Psoas muscle (tissue), 8 donors: Measurements from ENCODE around the gene MSH3. TPM values are rescaled to one million over a fixed set of nuclear protein-coding genes. Genes with fewer than 3 reads are reported as not detected.
A peak's percentile ranks its signal among the peaks of the same experiment; 100 is the strongest.

Experiments used
- ATAC-seq, 4 donors: fragments of 200-7000 bp; cut with Tn5 transposase; one replicate each; pipeline ENCODE4 v1.9.1; 2020; ENCODE audit warnings: moderate library complexity in 3 of 4, mild to moderate bottlenecking in 2 of 4
- DNase-seq, 2 donors: peaks; one replicate each; pipeline ENCODE4 v3.0.0-alpha.2; 2020
- H3K27ac ChIP-seq: fragments of 200-600 bp; one replicate; pipeline ENCODE4 v1.8.0; 2022
- H3K27me3 ChIP-seq, 3 donors: fragments of 200-600 bp in 1 of 3; one replicate each; pipeline versions ENCODE4 v1.6.1 to v1.8.0; 2013 to 2022; ENCODE audit warnings: low read length in 2 of 3, mild to moderate bottlenecking in 2 of 3, moderate library complexity in 1 of 3; ENCODE audit not compliant: insufficient read depth in 3 of 3
- H3K36me3 ChIP-seq, 2 donors: fragments of 200-600 bp in 1 of 2; one replicate each; pipeline versions ENCODE4 v1.6.1 to v1.8.0; 2013 to 2022; ENCODE audit warnings: low read depth in 1 of 2, mild to moderate bottlenecking in 1 of 2, moderate library complexity in 1 of 2; ENCODE audit not compliant: insufficient read depth in 1 of 2
- H3K4me1 ChIP-seq: fragments of 200-600 bp; one replicate; pipeline ENCODE4 v1.8.0; 2022
- H3K4me3 ChIP-seq: fragments of 200-600 bp; one replicate; pipeline ENCODE4 v1.8.0; 2022; ENCODE audit warnings: mild to moderate bottlenecking
- H3K9me3 ChIP-seq: fragments of 200-600 bp; one replicate; pipeline ENCODE4 v1.8.0; 2022
- WGBS, 3 donors: extraction: QIAGEN DNeasy Blood & Tissue Kit; methylation state at CpG; one replicate each; pipeline versions ENCODE4 v1.1.6 to v1.1.7; 2013; 5-methylcytosine and 5-hydroxymethylcytosine counted together
- intact Hi-C, 2 donors: fragments of 100-400 bp; cut with DNase I; formaldehyde crosslinking; loops; one replicate each; pipeline versions ENCODE4 v1.11.0 to v1.14.2; 2022
- polyA plus RNA-seq, 3 donors: library from polyadenylated mRNA; stranded (reverse); fragments of 200-250 nt; gene quantifications; one replicate each; pipeline ENCODE4 v1.2.3, GENCODE V29; 2013
- total RNA-seq, 4 donors: library from RNA; stranded (reverse); fragmentation: NEBNext Ultra II Directional in 2 of 4; extraction: Animal tissue kit (Norgen Biotek cat#: 25700) in 2 of 4; gene quantifications; one replicate each; pipeline versions ENCODE4 v1.2.1 to v1.2.4, GENCODE V29; 2021 to 2023
- TF ChIP-seq, protein P1 (sequence below): fragments of 200-600 bp; IDR thresholded peaks from one replicate; pipeline ENCODE4 v1.8.0; 2022; ENCODE audit warnings: antibody characterized with exemption
- donor health status: healthy with polysubstance abuse.
- donor health status: DM: no; HTN: no; CAD: no; lungs with moderate emphysema.
- donor health status: Bipolar disorder and iron deficiency.
- donor health status: healthy.
- donor health status: DM: yes; HTN: yes; CAD: no.
- donor health status: DM: no; HTN: no; CAD: no.
- donor health status: DM: no; HTN: no; CAD: no.
- donor health status: DM: yes; HTN: yes; CAD: no.

Gene MSH3
- total and polyA plus RNA-seq, 7 donors, result 2.8 to 12.6 (median 5.8) TPM

GRCh38 chr5:80756292-80756691, 101.8 kb downstream of the MSH3 start:
- 86 to 95% (median 88%) methylated on average over 1 of the region's 1 CpG for WGBS, 3 donors
- H3K27ac ChIP-seq, result no peak overlapping the region
- no peaks in the 10 kb centered on the region for H3K4me1 ChIP-seq
- H3K9me3 ChIP-seq, result no peaks in the 10 kb centered on the region
- intact Hi-C loops, result no loop called here
- ATAC-seq (no peak), DNase-seq (no peak)
- H3K36me3 ChIP-seq, result peaks cover 0 to under 1% of the 10 kb centered on the region in 2 donors
- no peaks in the 10 kb centered on the region for H3K27me3 ChIP-seq
- TF ChIP-seq, protein P1, sequence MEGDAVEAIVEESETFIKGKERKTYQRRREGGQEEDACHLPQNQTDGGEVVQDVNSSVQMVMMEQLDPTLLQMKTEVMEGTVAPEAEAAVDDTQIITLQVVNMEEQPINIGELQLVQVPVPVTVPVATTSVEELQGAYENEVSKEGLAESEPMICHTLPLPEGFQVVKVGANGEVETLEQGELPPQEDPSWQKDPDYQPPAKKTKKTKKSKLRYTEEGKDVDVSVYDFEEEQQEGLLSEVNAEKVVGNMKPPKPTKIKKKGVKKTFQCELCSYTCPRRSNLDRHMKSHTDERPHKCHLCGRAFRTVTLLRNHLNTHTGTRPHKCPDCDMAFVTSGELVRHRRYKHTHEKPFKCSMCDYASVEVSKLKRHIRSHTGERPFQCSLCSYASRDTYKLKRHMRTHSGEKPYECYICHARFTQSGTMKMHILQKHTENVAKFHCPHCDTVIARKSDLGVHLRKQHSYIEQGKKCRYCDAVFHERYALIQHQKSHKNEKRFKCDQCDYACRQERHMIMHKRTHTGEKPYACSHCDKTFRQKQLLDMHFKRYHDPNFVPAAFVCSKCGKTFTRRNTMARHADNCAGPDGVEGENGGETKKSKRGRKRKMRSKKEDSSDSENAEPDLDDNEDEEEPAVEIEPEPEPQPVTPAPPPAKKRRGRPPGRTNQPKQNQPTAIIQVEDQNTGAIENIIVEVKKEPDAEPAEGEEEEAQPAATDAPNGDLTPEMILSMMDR, result no peak
- H3K4me3 ChIP-seq, result no peak overlapping the region

DNA sequence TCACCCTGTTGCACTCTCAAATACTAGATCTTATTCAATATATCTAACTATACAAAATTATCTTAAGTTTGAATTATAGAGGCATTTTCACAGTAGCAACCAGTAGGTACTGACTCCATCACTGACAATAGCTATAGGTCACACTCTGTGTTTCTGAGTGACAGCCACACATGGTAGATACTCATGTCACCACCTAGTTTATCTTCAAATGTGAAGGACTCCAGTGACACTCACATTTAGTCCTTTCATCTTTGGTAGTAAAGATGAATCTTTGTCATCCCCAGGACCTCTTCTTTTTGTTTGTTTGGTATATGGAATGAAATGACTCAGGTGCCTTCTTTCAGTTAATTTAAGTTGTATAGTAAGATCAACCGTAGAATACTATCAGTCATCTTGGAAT, 102.8 kb downstream of the MSH3 start:
- intact Hi-C loops, result no loop called here
- Histone ChIP-seq H3K36me3 (peaks cover 0 to 7% of the 10 kb centered on the region in 2 donors), H3K27ac (no peak overlapping the region), H3K4me1 (no peaks in the 10 kb centered on the region), H3K9me3 (no peaks in the 10 kb centered on the region), H3K4me3 (no peak overlapping the region), H3K27me3 (no peaks in the 10 kb centered on the region)
- ATAC-seq (peak in 1 of 4 donors; percentile 63), DNase-seq (no peak)
- 89 to 94% (median 91%) methylated on average over 1 of the region's 1 CpG for WGBS, 3 donors
- TF ChIP-seq, protein P1, result no peak

DNA sequence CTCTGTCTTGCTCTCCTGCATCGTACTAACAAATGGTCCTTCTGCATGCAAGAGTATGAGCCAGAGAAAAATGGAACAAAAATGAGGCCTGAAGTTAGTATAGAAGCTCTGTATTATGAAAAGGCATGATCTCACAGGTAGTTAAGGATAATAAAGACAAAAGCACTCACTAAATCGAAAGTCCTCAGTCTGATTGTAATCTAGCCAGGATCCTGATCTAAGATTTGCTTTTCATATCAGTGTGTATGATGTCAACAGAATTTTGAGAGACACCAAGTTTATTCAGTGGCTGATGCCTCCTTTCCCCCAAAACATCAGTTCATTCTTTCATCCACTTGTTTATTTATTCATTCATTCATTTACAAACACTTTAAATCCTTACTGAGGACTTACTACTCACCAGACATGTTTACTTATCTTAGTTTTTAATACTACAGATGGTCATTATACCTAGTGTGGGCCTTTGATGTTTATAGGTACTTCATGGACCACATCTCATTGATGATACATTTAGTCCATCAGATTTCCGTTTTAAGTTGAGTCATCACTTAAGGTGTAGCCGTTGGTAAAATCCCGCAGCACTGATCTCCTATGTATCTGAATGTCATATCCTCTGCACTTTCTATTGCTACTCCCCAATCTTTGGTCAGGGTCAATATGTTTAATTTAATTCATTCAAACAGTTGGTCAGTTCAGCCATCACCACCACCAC, 105.6 kb downstream of the MSH3 start:
- TF ChIP-seq, protein P1, result no peak
- Histone ChIP-seq H3K27me3 (no peaks in the 10 kb centered on the region), H3K4me1 (no peaks in the 10 kb centered on the region), H3K27ac (no peak overlapping the region), H3K36me3 (peaks cover 4 to 7% of the 10 kb centered on the region in 2 donors), H3K9me3 (no peaks in the 10 kb centered on the region), H3K4me3 (no peak overlapping the region)
- intact Hi-C loops, result no loop called here
- ATAC-seq (no peak), DNase-seq (no peak)
- 94 to 97% (median 95%) methylated on average over 5 of the region's 5 CpGs for WGBS, 3 donors

- Histone ChIP-seq H3K4me3 (no peak overlapping the region), H3K9me3 (no peaks in the 10 kb centered on the region), H3K36me3 (peaks cover 4 to 7% of the 10 kb centered on the region in 2 donors), H3K27ac (no peak overlapping the region), H3K27me3 (no peaks in the 10 kb centered on the region), H3K4me1 (no peaks in the 10 kb centered on the region)
- WGBS, 3 donors, result 94 to 98% (median 96%) methylated on average over 1 of the region's 1 CpG
- intact Hi-C loops, result no loop called here
- DNase-seq, result no peak
- TF ChIP-seq, protein P1, result no peak
- no peak for ATAC-seq
Measured at GRCh38 chr5:80760680-80761079, 106.2 kb downstream of the MSH3 start.

GRCh38 chr5:80761176-80761575, 106.7 kb downstream of the MSH3 start:
- WGBS, 3 donors, result 93 to 98% (median 97%) methylated on average over 5 of the region's 5 CpGs
- no peaks in the 10 kb centered on the region for H3K9me3 ChIP-seq
- TF ChIP-seq, protein P1, result no peak
- DNase-seq (no peak), ATAC-seq (no peak)
- peaks cover 4 to 7% of the 10 kb centered on the region in 2 donors for H3K36me3 ChIP-seq
- no peaks in the 10 kb centered on the region for H3K4me1 ChIP-seq
- H3K27ac ChIP-seq, result no peak overlapping the region
- intact Hi-C loops, result no loop called here
- no peak overlapping the region for H3K4me3 ChIP-seq
- no peaks in the 10 kb centered on the region for H3K27me3 ChIP-seq
